Right cardiac atrium (tissue), 5 donors: ENCODE results near the gene STOML1. TPM values are rescaled to one million over a fixed set of nuclear protein-coding genes. Genes with fewer than 3 reads are reported as not detected.

ENCODE experiments used
- polyA plus RNA-seq: library from polyadenylated mRNA; stranded (reverse); fragments of 200-250 nt; gene quantifications from one replicate; pipeline ENCODE4 v1.2.3, GENCODE V29; 2013
- total RNA-seq, 4 donors: library from RNA; stranded (reverse); fragmentation: NEBNext Ultra II Directional; extraction: Animal tissue kit (Norgen Biotek cat#: 25700); gene quantifications; one replicate each; pipeline ENCODE4 v1.2.1, GENCODE V29; 2021
- donor health status: healthy with polysubstance abuse.
- donor health status: DM: no; HTN: yes; CAD: no.
- donor health status: DM: no; HTN: no; CAD: no.
- donor health status: DM: no; HTN: yes; CAD: no; lungs with severe emphysema.
- donor health status: DM: yes; HTN: yes; CAD: no.

STOML1 gene
- total and polyA plus RNA-seq, 5 donors = 14.9 to 24.3 (median 17.9) TPM

Other genes starting within 250 kb of the STOML1 start
- 100 to 1,000 TPM in 2 of 4 donors, 10 to 100 TPM in 2; 65.6 to 112 (median 99.0) TPM for gene INSYN1, start 238.9 kb downstream of the STOML1 start, total RNA-seq
- 117 TPM for gene INSYN1, start 238.9 kb downstream of the STOML1 start, polyA plus RNA-seq
- not detected for gene TBC1D21, start 118.7 kb downstream of the STOML1 start, total RNA-seq
- gene TBC1D21, start 118.7 kb downstream of the STOML1 start, polyA plus RNA-seq = not detected
- 10 to 100 TPM; 17.4 to 41.0 (median 18.6) TPM for gene LOXL1, start 65.8 kb downstream of the STOML1 start, total RNA-seq
- gene LOXL1, start 65.8 kb downstream of the STOML1 start, polyA plus RNA-seq = 29.8 TPM
- gene PML, start 2.4 kb upstream of the STOML1 start, total RNA-seq = 10 to 100 TPM; 21.9 to 35.4 (median 26.6) TPM
- 18.1 TPM for gene PML, start 2.4 kb upstream of the STOML1 start, polyA plus RNA-seq
- gene GOLGA6A, start 90.3 kb upstream of the STOML1 start, total RNA-seq = not detected
- gene GOLGA6A, start 90.3 kb upstream of the STOML1 start, polyA plus RNA-seq = not detected
- gene ISLR2, start 138.3 kb upstream of the STOML1 start, total RNA-seq = 1 to 10 TPM in 2 of 4 donors, under 1 TPM in 2; 0.71 to 2.8 (median 1.7) TPM
- 2.1 TPM for gene ISLR2, start 138.3 kb upstream of the STOML1 start, polyA plus RNA-seq
- gene ISLR, start 181.4 kb upstream of the STOML1 start, total RNA-seq = 10 to 100 TPM; 21.6 to 33.5 (median 24.7) TPM
- 29.5 TPM for gene ISLR, start 181.4 kb upstream of the STOML1 start, polyA plus RNA-seq
- under 1 TPM; 0.20 to 0.58 (median 0.37) TPM for gene STRA6, start 210.5 kb upstream of the STOML1 start, total RNA-seq
- gene STRA6, start 210.5 kb upstream of the STOML1 start, polyA plus RNA-seq = 0.25 TPM
- not detected for gene CCDC33, start 244.0 kb upstream of the STOML1 start, total RNA-seq
- 0.07 TPM for gene CCDC33, start 244.0 kb upstream of the STOML1 start, polyA plus RNA-seq